Bronchial epithelial cell (primary cell): ENCODE data around the gene ACBD4. TPM values are rescaled to one million over a fixed set of nuclear protein-coding genes. Genes with fewer than 3 reads are reported as not detected.

Experiments used
- DNase-seq: peaks from one replicate; pipeline ENCODE4 v3.0.0-alpha.2; 2010; ENCODE audit warnings: low read depth
- FAIRE-seq: peaks from 2 replicates; lab custom pipeline; 2011; peaks lifted over from hg19 to GRCh38; lab: Jason Lieb, UNC
- H3K27me3 ChIP-seq: 2 replicates; pipeline ENCODE4 v1.5.1; 2011; ENCODE audit warnings: low read length; ENCODE audit not compliant: control insufficient read depth, insufficient read depth
- H3K36me3 ChIP-seq: 2 replicates; pipeline ENCODE4 v1.5.1; 2011; ENCODE audit warnings: low read length; ENCODE audit not compliant: control insufficient read depth, insufficient read depth
- H3K4me3 ChIP-seq: 2 replicates; pipeline ENCODE4 v1.5.1; 2011; ENCODE audit warnings: mild to moderate bottlenecking, low read depth, low read length, control low read depth
- CTCF ChIP-seq: IDR thresholded peaks from 2 replicates; pipeline ENCODE4 v1.5.1; 2011; ENCODE audit warnings: mild to moderate bottlenecking, moderate library complexity, low read length, control low read depth, inconsistent platforms; ENCODE audit not compliant: insufficient read depth, severe bottlenecking
- total RNA-seq: library from RNA; depleted of rRNA; stranded (reverse); fragments of >200 nt; gene quantifications from 2 replicates; pipeline ENCODE4 v1.2.1, GENCODE V29; 2014

The ACBD4 gene
- total RNA-seq, 1 donor from 2014 or later, result 6.1 TPM

- DNase-seq, result no peak
- no peak for FAIRE-seq
- H3K27me3 ChIP-seq, result no peaks in the 10 kb centered on the region
- no peaks in the 10 kb centered on the region for H3K36me3 ChIP-seq
- TF ChIP-seq CTCF, result no peak
- peak overlapping the region; percentile 31 for H3K4me3 ChIP-seq
Measured at GRCh38 chr17:45162025-45162687, 26.7 kb downstream of the ACBD4 start.

GRCh38 chr17:45164734-45165269 is 29.3 kb downstream of the ACBD4 start:
- Histone ChIP-seq H3K4me3 (no peak overlapping the region), H3K27me3 (no peaks in the 10 kb centered on the region), H3K36me3 (no peaks in the 10 kb centered on the region)
- DNase-seq (no peak), FAIRE-seq (no peak)
- no peak for TF ChIP-seq CTCF

- DNase-seq, result no peak
- Histone ChIP-seq H3K27me3 (no peaks in the 10 kb centered on the region), H3K36me3 (no peaks in the 10 kb centered on the region), H3K4me3 (no peak overlapping the region)
- TF ChIP-seq CTCF, result no peak
- no peak for FAIRE-seq
Measured at GRCh38 chr17:45168991-45169752, 33.7 kb downstream of the ACBD4 start.

- FAIRE-seq, result no peak
- H3K4me3 ChIP-seq, result no peak overlapping the region
- H3K36me3 ChIP-seq, result no peaks in the 10 kb centered on the region
- no peak for DNase-seq
- TF ChIP-seq CTCF, result no peak
- no peaks in the 10 kb centered on the region for H3K27me3 ChIP-seq
Measured at GRCh38 chr17:45170280-45170930, 34.9 kb downstream of the ACBD4 start.

- DNase-seq (peak; percentile 98), FAIRE-seq (peak; percentile 96)
- no peaks in the 10 kb centered on the region for H3K27me3 ChIP-seq
- TF ChIP-seq CTCF, result no peak
- H3K4me3 ChIP-seq, result peak overlapping the region; percentile 46
- no peaks in the 10 kb centered on the region for H3K36me3 ChIP-seq
Measured at GRCh38 chr17:45170931-45171337, 35.4 kb downstream of the ACBD4 start.
